LoVo (cell line): ENCODE measurements around the gene ZC3H12D.
A peak's percentile ranks its signal among the peaks of the same experiment; 100 is the strongest.
"Not testable (repeated sequence)": the region's sequence is repeated elsewhere in the genome, so short reads cannot be mapped to it uniquely, and the experiment has no call there.

Source experiments
- DNase-seq: peaks from one replicate; pipeline ENCODE4 v3.0.0-alpha.2; 2016; ENCODE audit warnings: low spot score

The ZC3H12D gene

DNA sequence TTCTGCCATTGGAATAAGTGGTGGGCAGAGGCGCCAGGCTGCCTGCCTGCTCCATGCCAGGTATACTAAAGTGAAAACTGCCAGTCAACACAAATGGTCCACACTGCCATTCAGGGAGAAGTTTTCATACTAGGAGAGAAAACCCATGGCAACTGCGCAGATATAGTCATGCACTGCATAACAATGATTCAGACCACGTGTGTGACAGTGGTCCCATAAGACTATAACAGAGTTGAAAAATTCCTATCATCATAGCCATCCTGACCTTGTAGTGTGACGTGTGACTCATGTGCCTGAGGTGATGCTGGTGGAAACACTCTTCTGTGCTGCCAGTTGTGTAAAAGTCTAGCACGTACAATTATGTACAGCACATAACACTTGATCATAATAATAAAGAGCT is 25.1 kb downstream of the ZC3H12D start:
- no peak for DNase-seq

DNA sequence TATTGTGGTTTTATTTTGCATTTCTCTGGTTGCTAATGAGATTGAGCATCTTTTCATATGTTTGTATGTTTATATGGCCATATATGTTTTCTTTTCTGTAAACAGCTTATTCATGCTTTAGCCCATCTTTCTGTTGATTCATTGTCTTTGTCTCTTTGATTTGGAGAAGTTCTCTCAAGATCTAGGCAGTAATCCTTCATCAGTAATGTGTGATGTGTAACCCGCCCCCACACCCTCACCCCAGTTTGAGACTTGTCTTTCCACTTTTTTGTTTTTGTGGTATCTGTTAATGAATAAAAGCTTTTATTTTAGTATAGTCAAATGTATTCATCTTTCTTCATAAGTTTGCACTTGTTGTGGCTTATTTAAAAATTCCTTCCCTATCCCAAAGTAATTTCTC is 26.0 kb downstream of the ZC3H12D start:
- no peak for DNase-seq

DNA sequence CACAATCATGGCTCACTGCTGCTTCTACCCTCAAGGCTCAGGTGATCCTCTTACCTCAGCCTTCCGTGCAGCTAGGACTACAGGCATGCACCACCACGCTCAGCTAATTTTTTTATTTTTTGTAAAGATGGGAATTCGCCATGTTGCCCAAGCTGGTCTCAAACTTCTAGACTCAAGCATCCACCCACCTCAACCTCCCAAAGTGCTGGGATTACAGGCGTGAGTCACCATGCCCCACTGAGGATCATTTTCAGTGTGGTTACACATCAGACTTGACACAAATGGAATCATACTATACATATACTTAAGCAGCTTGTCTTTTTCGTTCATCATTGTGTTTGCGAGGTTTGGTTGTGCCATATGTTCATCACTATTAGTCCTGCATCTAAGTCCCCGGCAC is 26.6 kb downstream of the ZC3H12D start:
- DNase-seq: no peak

DNA sequence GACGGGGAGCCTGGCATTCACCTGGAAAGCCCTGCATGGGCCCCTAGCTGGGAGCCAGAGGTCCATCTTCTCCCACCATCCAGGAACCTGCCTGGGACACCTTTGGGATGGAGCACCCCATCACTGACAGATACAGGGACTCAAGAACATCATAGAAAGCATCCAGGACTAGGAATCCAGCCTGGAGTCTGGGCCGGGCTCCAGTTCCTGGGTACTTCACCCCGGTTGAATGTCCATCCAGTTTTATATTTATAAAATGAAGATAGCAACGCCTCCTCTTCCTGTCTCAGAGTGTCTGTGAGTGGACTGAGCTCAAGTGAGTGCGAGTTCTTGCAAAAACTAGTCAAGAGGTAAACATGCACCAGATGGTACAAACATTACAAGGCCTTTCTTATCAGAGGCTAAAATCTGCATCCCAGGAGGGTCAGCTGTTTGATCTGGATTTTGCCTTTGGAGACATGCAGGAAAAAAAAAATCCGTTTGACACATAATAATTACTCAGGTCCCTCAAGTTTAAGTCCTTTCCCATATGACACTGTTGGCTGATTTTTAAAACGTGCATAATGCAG is 27.4 kb downstream of the ZC3H12D start:
- DNase-seq: no peak

DNA sequence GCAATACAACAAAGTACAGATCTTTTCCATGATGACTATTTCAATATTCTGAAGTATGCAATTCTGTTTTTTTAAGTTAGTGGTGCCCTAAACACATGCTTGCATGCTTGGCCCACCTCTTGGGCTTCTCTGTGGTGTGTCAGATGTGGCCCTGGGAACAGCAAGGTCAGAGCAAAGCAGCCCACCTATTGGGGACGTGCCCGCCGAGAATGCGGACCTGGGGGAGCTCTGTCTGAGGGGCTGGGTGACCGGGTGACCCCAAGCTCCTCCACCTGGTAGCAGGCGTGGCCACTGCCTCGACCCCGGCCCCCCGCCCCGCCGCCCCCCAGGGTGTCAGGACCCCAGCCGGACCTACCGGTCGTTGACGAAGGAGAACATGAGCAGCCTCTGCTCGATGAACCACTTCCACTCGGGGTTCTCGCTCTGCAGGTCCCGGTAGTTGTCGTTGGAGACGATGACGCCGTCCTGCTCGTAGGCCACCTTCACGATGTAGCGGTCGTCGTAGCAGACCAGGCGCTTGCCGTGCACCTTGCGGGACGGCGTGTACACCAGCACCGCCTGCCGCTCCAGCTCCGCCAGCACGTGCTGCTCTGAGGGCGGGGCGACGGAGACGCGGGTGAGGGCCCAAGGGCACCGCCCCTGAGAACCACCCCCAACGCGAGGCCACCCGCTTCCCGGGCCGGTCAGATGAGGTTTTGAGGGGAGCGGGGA is 28.3 kb downstream of the ZC3H12D start:
- no peak for DNase-seq

DNA sequence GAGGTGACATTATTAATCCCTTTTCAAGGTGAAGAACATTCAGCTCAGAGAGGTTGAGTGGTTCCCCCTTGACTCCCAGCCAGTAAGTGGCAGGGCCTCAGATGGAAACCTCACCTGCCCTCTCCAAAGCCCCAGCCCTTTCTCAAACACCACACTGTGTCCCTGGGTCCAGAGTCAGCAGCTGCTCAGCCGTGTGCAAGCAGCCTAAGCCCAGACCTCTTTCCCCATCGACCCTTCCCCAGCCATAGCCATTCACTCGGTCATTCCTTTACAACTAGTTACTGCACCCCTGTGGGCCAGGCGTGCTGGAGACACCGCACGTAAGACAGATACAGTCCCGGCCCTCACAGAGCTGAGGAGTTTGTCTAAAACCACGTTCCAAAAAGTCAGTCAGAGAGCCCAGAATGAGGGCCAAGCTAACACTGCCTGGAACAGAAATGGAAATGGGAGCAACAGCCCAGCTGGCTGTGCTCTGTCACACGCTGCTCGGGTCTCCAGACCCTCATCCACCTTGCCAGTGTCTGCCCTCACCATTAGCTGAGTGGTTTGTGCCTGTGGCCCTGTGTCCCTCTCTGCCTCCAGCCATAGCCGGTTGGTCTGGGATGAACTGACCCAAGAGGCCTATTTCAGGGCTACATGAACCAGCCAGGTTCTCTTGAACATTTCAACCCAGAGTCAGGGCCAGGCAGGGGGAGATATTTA is 29.6 kb downstream of the ZC3H12D start:
- DNase-seq: no peak

DNA sequence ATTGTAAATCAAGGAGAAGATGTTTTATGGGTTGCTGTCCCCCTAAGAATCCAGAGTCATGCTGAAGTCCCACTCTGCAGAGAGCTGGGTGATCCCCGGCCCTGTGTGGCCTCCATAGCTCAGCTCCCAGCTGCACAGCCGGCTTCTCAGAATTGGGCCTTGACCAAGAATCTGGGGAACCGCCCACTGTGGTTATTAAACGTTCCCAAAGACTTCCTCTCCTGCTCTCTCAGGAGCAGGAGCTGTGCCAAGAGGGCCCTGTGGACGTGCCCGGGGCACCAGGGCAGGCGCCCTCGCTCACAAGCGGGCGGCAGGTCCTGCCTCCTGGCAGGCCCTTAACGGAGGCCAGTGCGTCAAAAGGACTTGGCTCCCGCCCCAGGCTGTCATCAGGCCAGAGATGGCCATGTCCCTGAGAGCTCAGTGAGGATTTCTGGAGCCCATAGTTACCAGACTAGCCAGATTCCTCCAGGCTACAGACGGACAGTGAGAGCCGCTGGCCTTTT is 30.4 kb downstream of the ZC3H12D start:
- peak; percentile 80 for DNase-seq

DNA sequence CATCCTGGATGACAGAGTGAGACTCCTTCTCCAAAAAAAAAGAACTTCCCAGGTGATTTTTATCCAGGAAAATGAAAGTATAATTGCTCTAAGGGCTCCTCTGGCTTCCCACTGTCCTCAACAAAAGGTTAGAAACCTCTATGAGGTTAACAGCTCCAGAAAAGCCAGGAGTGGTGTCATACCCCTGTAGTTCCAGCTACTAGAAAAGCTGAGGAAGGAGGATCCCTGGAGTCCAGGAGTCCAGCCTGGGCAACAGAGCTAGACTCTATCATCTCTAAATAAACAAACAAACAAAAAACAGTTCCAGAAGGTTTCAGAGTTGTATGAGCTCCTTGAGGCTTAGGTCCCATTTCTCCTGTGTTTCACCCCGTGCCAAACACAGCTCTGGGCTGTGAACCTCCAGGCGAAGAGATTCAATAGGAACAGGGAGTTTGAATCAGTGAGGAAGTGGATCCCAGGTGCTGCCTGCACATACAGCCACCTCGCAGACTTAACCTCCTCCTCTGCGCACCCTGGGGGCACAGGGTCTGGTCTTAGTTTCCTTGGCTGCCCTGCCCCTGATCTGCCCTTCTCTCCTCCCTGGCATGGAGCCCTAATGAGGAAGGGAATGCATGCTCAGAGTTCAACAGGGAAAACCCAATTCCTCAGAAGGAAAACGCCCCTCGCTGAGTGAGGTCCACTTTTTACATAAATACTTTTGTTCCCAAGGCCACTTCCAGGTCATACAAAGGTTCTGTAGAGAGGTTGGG is 31.0 kb downstream of the ZC3H12D start:
- DNase-seq: peak; percentile 12

DNA sequence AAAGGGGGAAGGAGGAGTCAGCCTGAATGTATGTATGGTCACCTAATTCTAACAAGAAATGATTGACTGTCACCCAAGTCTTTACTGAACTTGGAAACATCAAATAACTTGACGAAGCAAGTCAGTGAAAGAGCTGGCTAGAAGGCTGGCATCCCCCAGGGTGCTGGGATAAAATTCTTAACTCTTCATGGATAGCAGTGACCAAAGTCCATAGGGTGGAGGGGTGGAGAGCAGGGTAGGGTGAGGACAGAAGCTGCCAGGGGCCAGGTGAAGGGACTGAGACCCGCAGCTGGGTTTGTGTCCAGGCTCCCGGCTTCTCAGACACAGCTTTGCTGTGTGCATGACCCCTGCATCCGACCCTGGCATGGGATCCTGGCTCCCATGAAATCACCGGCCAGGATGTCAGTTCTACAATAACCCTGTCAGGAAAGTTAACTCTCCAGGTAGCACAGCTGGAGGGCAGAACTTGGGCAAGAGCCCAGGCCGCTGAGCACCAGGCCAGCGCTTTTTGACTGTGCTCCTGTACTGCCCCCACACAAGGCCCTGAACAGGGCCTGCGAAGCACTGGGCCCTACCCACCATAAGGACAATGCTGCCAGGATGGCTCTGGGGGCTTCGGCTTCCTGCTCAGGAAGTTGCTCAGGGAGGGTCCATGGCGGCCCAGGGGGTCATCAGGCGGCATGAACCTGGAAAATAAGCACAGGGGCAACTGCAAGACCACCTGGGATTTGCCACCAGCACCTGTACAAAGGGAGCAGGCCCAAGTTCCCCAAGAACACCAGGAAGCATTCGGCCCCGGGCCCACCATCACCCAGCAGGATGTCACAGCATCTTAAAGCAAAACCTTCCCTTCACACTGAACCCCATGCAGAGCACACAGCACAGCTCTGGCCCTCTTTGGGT is 32.5 kb downstream of the ZC3H12D start:
- DNase-seq: peak; percentile 29

DNA sequence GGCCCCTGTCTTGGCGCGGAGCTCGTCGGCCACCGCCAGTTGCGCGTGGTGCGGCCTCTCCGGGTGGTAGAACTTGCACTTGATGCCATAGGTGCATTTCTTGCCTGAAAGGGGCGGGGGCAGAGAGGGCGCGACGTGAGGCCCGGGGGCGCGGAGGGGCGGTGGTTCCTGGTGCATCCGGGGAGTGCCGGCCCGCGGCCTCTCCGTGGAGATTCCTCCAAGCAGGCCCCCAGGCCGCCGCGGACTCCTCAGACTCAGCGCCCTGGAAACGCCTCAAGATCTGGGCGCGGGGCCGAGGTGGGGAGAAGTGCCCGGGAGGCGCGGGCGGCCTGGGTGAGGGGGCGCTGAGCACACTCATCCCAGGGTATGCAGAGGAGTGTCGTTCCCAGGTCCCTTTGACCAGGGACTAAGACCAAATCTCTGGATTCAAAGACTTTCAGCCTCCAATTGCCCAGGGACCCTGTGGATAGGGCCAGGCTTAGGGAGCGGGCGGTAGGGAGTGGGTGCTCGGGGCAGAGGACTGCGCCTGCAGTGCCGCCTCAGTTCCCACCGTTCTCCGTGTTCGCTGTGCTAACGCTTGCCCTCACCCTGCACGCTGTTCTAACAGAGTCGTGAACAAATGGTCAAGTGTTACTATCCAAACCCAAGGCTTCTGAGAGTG is 33.3 kb downstream of the ZC3H12D start:
- DNase-seq: peak; percentile 74

DNA sequence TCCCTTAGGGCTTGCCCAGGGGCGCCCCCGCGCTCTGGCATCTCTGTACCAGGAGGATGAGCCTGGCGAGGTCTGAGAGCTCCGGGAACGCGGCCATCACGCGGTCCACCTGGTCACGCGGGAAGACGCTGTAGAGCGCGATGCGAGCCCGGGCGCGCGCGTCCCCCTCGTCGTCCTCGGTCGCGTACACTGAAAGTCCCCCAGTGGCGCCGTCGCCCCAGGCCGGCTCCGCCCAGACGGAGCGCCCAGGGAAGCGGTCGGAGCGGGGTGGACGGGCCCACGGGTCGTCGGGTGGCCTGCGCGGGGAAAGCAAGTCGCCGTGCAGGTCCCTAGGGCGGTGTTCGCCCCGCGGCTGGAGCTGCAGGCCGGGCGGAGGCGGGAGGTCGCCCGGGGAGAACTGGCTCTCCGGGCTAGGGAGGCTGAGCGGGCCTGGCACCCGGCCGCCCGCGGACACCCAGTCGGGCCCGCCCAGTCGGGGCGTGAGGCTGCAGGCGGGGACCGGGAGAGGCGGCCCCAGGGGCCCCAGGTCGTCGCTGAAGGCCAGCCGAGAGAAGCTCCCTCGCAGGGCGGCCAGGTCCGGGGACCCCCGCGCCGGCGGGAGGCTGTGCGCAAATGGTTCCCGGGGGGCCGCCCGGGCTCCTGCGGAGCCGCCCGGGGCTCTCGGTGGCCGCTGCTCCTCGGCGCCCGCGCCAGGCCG is 34.0 kb downstream of the ZC3H12D start:
- DNase-seq: peak; percentile 27

DNA sequence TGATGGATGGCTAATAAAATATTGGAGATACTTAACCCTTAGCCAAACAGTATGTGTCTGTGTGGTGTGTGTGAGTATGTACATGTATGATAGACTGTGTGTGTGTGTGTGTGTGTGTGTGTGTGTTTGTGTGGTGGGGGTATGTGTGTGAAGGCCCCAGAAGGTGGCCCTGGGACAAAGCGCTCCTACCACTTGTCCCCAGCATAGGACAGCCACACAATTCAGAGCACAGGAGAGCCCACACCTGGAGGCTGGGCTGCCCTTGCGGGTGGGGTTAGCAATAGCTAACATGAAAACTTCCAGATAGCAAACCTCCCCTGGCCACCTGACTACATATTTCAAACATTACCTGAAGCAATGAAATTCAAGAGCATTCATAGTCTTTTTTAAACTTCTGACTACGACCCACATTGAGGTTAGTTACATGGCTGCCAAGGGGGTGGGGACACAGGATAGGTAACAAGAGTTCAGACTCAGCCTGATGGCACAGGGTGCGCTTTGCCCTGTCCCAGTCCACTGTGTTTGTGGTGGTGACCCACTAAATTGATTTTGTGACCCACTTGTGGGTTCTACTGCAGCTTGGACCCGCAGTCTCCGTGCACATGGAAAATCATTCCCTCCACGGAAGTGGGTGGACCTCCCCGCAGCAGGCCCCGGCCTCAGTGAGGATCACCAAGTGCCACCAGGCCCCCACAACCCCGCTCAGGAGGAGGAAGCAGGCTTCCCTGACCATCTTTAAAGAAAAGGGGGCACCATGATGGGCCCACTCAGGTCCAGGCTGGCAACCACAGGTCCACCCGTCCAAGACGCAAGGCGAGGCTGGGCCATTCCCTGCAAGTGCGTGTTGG is 34.8 kb downstream of the ZC3H12D start:
- DNase-seq: no peak

DNA sequence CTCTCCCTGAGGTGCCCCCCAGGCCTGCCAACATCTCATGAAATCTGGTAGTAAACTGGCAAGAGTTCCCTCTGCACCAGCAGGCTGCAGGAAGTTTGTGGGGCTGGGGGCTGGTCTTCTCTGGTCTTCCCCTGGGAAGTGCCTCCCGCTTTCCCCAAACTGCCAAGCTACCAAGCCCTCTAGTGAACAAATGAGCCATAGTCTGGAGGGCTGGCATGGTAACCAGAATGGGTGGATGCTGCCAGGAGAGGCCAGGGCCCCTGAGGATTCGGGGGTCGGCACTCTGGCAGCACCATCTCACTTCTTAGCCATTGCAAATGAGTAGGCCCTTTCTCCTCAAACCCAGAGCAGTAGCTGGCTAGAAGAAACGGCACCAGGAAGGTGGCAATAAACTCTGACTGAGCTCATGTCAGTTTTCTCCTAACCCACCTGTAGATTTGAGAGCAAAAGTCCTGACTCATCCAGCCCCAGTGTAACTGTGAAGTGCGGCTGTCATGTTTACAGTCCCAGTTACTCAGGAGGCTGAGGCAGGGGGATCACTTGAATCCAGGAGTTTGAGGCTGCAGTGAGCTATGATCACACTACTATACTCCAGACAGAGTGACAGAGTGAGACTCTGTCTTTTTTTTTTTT is 35.9 kb downstream of the ZC3H12D start:
- DNase-seq: no peak

DNA sequence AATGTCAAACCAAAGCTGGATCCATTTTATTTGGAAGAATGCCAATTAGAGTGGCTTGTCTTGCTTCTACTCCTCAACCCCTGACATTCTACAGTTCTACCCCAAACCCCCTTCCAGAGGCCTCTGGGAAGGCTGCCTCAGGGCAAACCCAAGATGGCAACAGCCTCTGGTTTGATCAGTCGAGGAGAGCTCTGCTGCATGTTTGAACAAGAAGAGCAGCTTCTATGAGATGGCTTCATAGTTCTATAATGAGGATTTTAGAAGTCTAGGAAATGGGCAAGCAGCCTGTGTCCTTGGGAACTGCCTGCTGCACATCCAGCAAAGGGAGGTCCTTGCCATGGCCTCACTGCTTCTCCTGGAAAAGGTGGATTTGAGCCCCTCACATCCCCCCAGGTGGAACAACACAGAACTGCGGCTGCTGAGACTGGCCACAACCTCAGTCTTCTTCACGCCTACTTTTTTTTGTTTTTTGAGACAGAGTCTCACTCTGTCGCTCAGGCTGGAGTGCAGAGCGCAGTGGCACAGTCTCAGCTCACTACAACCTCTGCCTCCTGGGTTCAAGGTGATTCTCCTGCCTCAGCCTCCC is 37.9 kb downstream of the ZC3H12D start:
- no peak for DNase-seq

DNA sequence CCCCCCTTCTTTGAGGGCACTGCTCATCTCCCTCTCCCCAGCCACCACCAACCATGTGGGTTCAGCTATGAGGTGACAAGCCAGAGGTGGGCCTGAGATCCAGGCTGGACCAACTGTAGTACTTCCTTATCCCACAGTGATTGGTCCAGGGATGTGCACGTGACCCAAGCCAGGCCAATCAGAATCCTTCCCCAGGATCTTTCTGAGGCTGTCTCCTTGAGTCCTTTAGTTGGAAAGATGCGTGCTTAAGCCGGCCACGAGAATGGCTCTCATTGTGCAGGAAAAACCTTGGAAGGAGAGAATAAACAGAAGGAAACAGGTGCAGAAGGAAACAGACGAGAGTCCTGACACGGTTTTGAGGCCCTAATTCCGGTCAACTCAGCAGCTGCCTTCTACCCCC is 39.2 kb downstream of the ZC3H12D start:
- DNase-seq: no peak

DNA sequence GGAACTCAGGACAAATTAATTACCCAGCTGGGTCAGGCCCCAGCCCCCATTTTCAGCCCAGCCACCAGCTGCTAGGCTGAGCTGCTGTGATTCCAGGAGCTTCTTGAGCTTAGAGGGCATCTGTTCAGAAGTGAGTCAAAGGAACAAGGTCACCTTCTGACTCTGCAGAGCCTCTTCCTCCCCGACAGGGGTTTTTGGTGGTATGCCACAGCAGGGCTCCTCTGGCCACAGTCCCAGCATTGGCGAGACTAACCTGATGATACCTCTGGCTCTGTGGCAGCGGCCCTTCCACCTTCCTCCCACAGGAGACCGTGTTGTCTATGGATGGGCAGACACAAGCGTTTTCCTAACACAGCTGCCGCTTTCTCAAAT is 39.7 kb downstream of the ZC3H12D start:
- DNase-seq: no peak

DNA sequence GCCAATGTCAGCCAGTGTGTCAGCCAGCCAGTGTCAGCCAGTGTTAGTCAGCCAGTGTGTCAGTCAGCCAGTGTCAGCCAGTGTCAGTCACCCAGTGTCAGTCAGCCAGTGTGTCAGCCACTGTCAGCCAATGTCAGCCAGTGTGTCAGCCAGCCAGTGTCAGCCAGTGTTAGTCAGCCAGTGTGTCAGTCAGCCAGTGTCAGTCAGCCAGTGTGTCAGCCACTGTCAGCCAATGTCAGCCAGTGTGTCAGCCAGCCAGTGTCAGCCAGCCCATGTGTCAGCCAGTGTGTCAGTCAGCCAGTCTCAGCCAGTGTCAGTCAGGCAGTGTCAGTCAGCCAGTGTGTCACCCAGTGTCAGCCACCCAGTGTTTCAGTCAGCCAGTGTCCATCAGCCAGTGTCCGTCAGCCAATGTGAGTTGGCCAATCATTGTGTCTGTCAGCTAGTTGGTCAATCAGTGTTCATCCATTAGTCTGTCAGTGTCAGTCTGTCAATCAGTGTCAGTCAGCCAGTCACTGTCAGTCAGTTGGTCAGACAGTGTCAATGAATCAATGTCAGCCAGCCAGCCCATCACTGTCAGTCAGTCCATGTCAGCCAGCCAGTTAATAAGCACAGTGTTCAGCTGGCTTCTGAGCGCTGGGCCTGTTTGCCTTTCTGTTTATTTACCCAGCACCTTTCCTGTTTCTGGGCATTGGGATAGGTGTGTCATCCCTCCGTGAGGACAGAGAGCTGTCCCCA is 40.3 kb downstream of the ZC3H12D start:
- DNase-seq: not testable (repeated sequence)
